Thyroid gland (tissue), 4 donors: Measurements from ENCODE around the gene LGI4. TPM values are rescaled to one million over a fixed set of nuclear protein-coding genes. Genes with fewer than 3 reads are reported as not detected.
A peak's percentile ranks its signal among the peaks of the same experiment; 100 is the strongest.

Experiments used
- DNase-seq, 2 donors: peaks; one replicate each; pipeline ENCODE4 v3.0.0-alpha.2; 2019
- H3K27ac ChIP-seq, 3 donors: fragments of 200-600 bp; sonication (generic); 1 replicate in 2 of 3; 2 replicates in 1 of 3; pipeline ENCODE4 v1.5.1; 2016 to 2019; ENCODE audit warnings: mild to moderate bottlenecking in 1 of 3, moderate library complexity in 1 of 3
- H3K27me3 ChIP-seq: fragments of 200-600 bp; sonication (generic); one replicate; pipeline ENCODE4 v1.5.1; 2019
- H3K36me3 ChIP-seq, 2 donors: fragments of 200-600 bp; sonication (generic); one replicate each; pipeline ENCODE4 v1.5.1; 2016 to 2019
- H3K4me1 ChIP-seq, 2 donors: fragments of 200-600 bp; sonication (generic); one replicate each; pipeline ENCODE4 v1.5.1; 2017 to 2019
- H3K4me3 ChIP-seq, 3 donors: fragments of 200-600 bp; sonication (generic); replicated peaks in 1 of 3; 1 replicate in 2 of 3; 2 replicates in 1 of 3; pipeline ENCODE4 v1.5.1; 2016; ENCODE audit warnings: mild to moderate bottlenecking in 1 of 3
- H3K9me3 ChIP-seq: fragments of 200-600 bp; sonication (generic); one replicate; pipeline ENCODE4 v1.5.1; 2017
- CTCF ChIP-seq, 6 experiments: fragments of 200-600 bp in 3 of 6; fragments of 450-650 bp in 3 of 6; sonication (generic) in 3 of 6; IDR thresholded peaks; one replicate each; pipeline ENCODE4 v1.5.1; 2016 to 2019; ENCODE audit warnings: antibody characterized with exemption in 6 of 6, mild to moderate bottlenecking in 2 of 6, inconsistent platforms in 1 of 6, moderate library complexity in 1 of 6
- POLR2A ChIP-seq, 2 donors: fragments of 450-650 bp; IDR thresholded peaks; one replicate each; pipeline ENCODE4 v1.6.1; 2017; ENCODE audit warnings: antibody characterized with exemption in 2 of 2, mild to moderate bottlenecking in 2 of 2, moderate library complexity in 1 of 2
- WGBS, 2 donors: methylation state at CpG; one replicate each; pipeline ENCODE4 v1.1.5; 2017; 5-methylcytosine and 5-hydroxymethylcytosine counted together
- intact Hi-C: fragments of 100-400 bp; cut with DNase I; formaldehyde crosslinking; loops from one replicate; pipeline ENCODE4 v1.15.1; 2023
- total RNA-seq, 4 donors: library from RNA; depleted of rRNA; stranded (reverse); fragments of >200 nt; gene quantifications; one replicate each; pipeline ENCODE4 v1.2.3, GENCODE V29; 2016

The LGI4 gene
- total RNA-seq, 4 donors from 2014 or later, result 3.2 to 10.9 (median 6.9) TPM

GRCh38 chr19:35114353-35115176, 20.3 kb downstream of the LGI4 start:
- H3K27me3 ChIP-seq, result no peaks in the 10 kb centered on the region
- WGBS, 2 donors, result 11 to 13% methylated on average over 23 of the region's 23 CpGs
- no peaks in the 10 kb centered on the region for H3K36me3 ChIP-seq
- no peak for TF ChIP-seq POLR2A (IDR thresholded peaks at IDR 0.05)
- TF ChIP-seq CTCF (IDR thresholded peaks at IDR 0.05), result peak; percentile 62 to 88 (median 69)
- DNase-seq, result peak; percentile 37 to 38
- no peak overlapping the region for H3K27ac ChIP-seq
- H3K9me3 ChIP-seq, result no peaks in the 10 kb centered on the region
- intact Hi-C loops, result no loop called here
- peaks cover 0 to 5% of the 10 kb centered on the region in 2 donors for H3K4me1 ChIP-seq
- no peak overlapping the region for H3K4me3 ChIP-seq

- no peak for TF ChIP-seq POLR2A (IDR thresholded peaks at IDR 0.05)
- TF ChIP-seq CTCF (IDR thresholded peaks at IDR 0.05), result no peak
- H3K36me3 ChIP-seq, result no peaks in the 10 kb centered on the region
- no peak overlapping the region for H3K27ac ChIP-seq
- no peak overlapping the region for H3K4me3 ChIP-seq
- H3K27me3 ChIP-seq, result no peaks in the 10 kb centered on the region
- 69 to 83% methylated on average over 10 to 15 of the region's 15 CpGs for WGBS, 2 donors
- no peaks in the 10 kb centered on the region for H3K9me3 ChIP-seq
- intact Hi-C loops, result no loop called here
- DNase-seq, result no peak
- peaks cover 0 to 5% of the 10 kb centered on the region in 2 donors for H3K4me1 ChIP-seq
These were observed 21.7 kb downstream of the LGI4 start for GRCh38 chr19:35112995-35113688.

GRCh38 chr19:35110974-35111373, 23.9 kb downstream of the LGI4 start:
- Histone ChIP-seq H3K27ac (no peak overlapping the region), H3K4me1 (peaks cover 0 to 5% of the 10 kb centered on the region in 2 donors)

GRCh38 chr19:35109395-35110112, 25.3 kb downstream of the LGI4 start:
- TF ChIP-seq POLR2A (IDR thresholded peaks at IDR 0.05) (no peak), CTCF (IDR thresholded peaks at IDR 0.05) (no peak)
- Histone ChIP-seq H3K4me3 (no peak overlapping the region), H3K27me3 (no peaks in the 10 kb centered on the region), H3K4me1 (no peaks in the 10 kb centered on the region), H3K9me3 (no peaks in the 10 kb centered on the region), H3K27ac (no peak overlapping the region), H3K36me3 (no peaks in the 10 kb centered on the region)
- intact Hi-C loops, result no loop called here
- WGBS, 2 donors, result 68 to 81% methylated on average over 20 to 22 of the region's 22 CpGs
- no peak for DNase-seq

More at GRCh38 chr19:35110974-35111373, 23.9 kb downstream of the LGI4 start:
- 65 to 70% methylated on average over 9 of the region's 9 CpGs for WGBS, 2 donors
- no peak overlapping the region for H3K4me3 ChIP-seq
- TF ChIP-seq POLR2A (IDR thresholded peaks at IDR 0.05) (no peak), CTCF (IDR thresholded peaks at IDR 0.05) (no peak)
- DNase-seq, result no peak
- no peaks in the 10 kb centered on the region for H3K27me3 ChIP-seq
- intact Hi-C loops, result no loop called here
- H3K36me3 ChIP-seq, result no peaks in the 10 kb centered on the region
- no peaks in the 10 kb centered on the region for H3K9me3 ChIP-seq
